ENCODE measurements around the gene CES5A. TPM values are rescaled to one million over a fixed set of nuclear protein-coding genes. Genes with fewer than 3 reads are reported as not detected.
A peak's percentile ranks its signal among the peaks of the same experiment; 100 is the strongest.
"Not testable (repeated sequence)": the region's sequence is repeated elsewhere in the genome, so short reads cannot be mapped to it uniquely, and the experiment has no call there.

The CES5A gene
- total RNA-seq, 1 experiment from 2014 or later, result not detected

- no peaks in the 10 kb centered on the region for H3K27me3 ChIP-seq (ENCODE audit: control insufficient read depth, insufficient read depth, low read length)
- no peak overlapping the region for H3K4me3 ChIP-seq (ENCODE audit: insufficient read depth, low read depth, low read length)
- no peaks in the 10 kb centered on the region for H3K36me3 ChIP-seq (replicated peaks; ENCODE audit: control insufficient read depth, insufficient read depth, low read length)
- no peak for DNase-seq
These were observed 25.6 kb upstream of the CES5A start for GRCh38 chr16:55900616-55901393.

GRCh38 chr16:55899857-55900256 lies 24.7 kb upstream of the CES5A start:
- no peak overlapping the region for H3K4me3 ChIP-seq (ENCODE audit: insufficient read depth, low read depth, low read length)
- H3K27me3 ChIP-seq (ENCODE audit: control insufficient read depth, insufficient read depth, low read length), result no peaks in the 10 kb centered on the region
- no peaks in the 10 kb centered on the region for H3K36me3 ChIP-seq (replicated peaks; ENCODE audit: control insufficient read depth, insufficient read depth, low read length)
- no peak for DNase-seq

- Histone ChIP-seq H3K4me3 (ENCODE audit: insufficient read depth, low read depth, low read length) (no peak overlapping the region), H3K27me3 (ENCODE audit: control insufficient read depth, insufficient read depth, low read length) (no peaks in the 10 kb centered on the region), H3K36me3 (replicated peaks; ENCODE audit: control insufficient read depth, insufficient read depth, low read length) (no peaks in the 10 kb centered on the region)
- no peak for DNase-seq
These were observed 23.4 kb upstream of the CES5A start for GRCh38 chr16:55898592-55898991.

DNA sequence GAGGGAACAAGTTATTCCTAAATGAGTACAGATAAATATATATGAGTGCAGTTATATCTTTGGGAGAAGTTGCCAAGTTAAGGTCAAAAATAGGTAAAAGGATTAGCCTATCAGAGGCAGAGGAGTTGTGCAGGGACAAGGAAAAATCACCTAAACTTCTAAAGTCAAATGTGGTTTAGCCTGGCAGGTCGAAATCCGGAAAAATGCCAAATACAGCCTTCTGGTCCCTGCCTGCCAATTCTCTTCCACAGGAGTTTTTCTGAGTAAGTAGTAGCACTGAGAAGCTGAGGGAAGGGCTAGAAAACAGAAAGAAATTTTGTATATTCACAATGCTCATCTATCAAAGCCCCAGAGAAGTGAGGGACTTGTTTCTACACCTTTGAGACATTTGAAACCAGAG lies 17.6 kb upstream of the CES5A start:
- no peak for DNase-seq
- no peaks in the 10 kb centered on the region for H3K36me3 ChIP-seq (replicated peaks; ENCODE audit: control insufficient read depth, insufficient read depth, low read length)
- H3K4me3 ChIP-seq (ENCODE audit: insufficient read depth, low read depth, low read length), result no peak overlapping the region
- H3K27me3 ChIP-seq (ENCODE audit: control insufficient read depth, insufficient read depth, low read length), result no peaks in the 10 kb centered on the region

DNA sequence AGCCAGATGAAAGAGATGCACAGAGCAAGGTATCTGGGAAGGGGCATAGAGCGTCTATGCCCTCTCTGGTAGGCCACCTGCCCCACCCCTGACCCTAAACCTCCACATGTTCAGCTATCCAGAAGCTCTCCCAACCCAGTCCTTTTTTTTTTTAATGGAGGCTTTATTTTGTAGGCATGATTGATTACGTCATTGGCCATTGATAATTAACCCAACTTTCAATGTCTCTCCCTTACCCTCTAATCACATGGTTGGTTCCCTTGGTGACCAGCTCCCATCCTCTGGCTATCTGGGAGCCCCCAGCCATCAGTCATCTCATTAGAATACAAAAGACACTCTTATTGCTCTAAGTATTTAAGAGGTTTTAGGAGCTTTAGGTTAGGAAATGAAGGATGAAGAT lies 14.3 kb upstream of the CES5A start:
- H3K27me3 ChIP-seq (ENCODE audit: control insufficient read depth, insufficient read depth, low read length), result no peaks in the 10 kb centered on the region
- H3K4me3 ChIP-seq (ENCODE audit: insufficient read depth, low read depth, low read length), result no peak overlapping the region
- no peaks in the 10 kb centered on the region for H3K36me3 ChIP-seq (replicated peaks; ENCODE audit: control insufficient read depth, insufficient read depth, low read length)
- DNase-seq, result no peak

DNA sequence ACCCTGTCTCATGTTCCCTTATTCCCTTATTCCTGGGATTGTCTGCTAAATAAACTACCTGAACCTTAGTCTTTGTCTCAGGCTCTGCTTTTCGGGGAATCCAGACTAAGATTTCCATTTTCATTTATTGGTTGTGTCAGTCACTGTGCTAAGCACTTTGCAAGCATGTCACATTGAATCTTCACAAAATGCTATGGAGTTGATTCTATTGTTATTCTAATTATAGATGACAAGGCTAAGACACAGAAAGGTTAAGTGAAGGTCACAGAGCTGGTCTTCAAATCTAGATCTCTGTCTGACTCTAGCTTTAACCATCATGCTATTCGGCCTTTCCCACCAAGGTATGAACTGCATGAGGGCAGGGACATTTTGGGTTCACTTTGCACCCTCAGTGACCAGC lies 13.4 kb upstream of the CES5A start:
- H3K27me3 ChIP-seq (ENCODE audit: control insufficient read depth, insufficient read depth, low read length), result no peaks in the 10 kb centered on the region
- H3K4me3 ChIP-seq (ENCODE audit: insufficient read depth, low read depth, low read length), result no peak overlapping the region
- DNase-seq, result no peak
- H3K36me3 ChIP-seq (replicated peaks; ENCODE audit: control insufficient read depth, insufficient read depth, low read length), result no peaks in the 10 kb centered on the region

DNA sequence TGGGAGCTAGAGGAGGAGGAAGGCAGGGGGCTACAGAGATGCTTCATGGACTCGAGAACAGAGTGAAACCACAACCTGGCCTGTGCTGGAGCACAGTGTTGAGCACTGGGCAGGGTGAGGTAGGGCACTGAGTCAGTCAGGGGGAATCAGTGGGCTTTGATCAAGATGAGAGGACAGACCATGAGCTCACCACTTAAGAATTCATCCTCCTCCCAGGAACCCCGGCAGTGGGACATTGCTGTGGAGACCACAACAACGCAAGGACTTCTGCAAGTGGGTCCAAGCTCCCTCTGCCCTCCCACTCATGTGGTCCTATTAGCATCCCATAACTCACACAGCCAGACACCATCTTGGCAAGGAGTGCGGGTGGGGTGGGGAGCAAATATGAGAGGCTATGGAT lies 1.7 kb upstream of the CES5A start:
- Histone ChIP-seq H3K27me3 (ENCODE audit: control insufficient read depth, insufficient read depth, low read length) (no peaks in the 10 kb centered on the region), H3K4me3 (ENCODE audit: insufficient read depth, low read depth, low read length) (no peak overlapping the region), H3K36me3 (replicated peaks; ENCODE audit: control insufficient read depth, insufficient read depth, low read length) (no peaks in the 10 kb centered on the region)
- peak; percentile 13 for DNase-seq

GRCh38 chr16:55873122-55873521 lies 2.1 kb downstream of the CES5A start:
- Histone ChIP-seq H3K27me3 (ENCODE audit: control insufficient read depth, insufficient read depth, low read length) (no peaks in the 10 kb centered on the region), H3K36me3 (replicated peaks; ENCODE audit: control insufficient read depth, insufficient read depth, low read length) (no peaks in the 10 kb centered on the region), H3K4me3 (ENCODE audit: insufficient read depth, low read depth, low read length) (no peak overlapping the region)
- DNase-seq, result no peak

GRCh38 chr16:55872130-55872529 lies 3.0 kb downstream of the CES5A start:
- H3K4me3 ChIP-seq (ENCODE audit: insufficient read depth, low read depth, low read length), result no peak overlapping the region
- DNase-seq, result no peak
- H3K36me3 ChIP-seq (replicated peaks; ENCODE audit: control insufficient read depth, insufficient read depth, low read length), result no peaks in the 10 kb centered on the region
- no peaks in the 10 kb centered on the region for H3K27me3 ChIP-seq (ENCODE audit: control insufficient read depth, insufficient read depth, low read length)

- H3K36me3 ChIP-seq (replicated peaks; ENCODE audit: control insufficient read depth, insufficient read depth, low read length), result no peaks in the 10 kb centered on the region
- no peak for DNase-seq
- H3K27me3 ChIP-seq (ENCODE audit: control insufficient read depth, insufficient read depth, low read length), result no peaks in the 10 kb centered on the region
- H3K4me3 ChIP-seq (ENCODE audit: insufficient read depth, low read depth, low read length), result no peak overlapping the region
These were observed 3.6 kb downstream of the CES5A start for GRCh38 chr16:55871411-55872038.

DNA sequence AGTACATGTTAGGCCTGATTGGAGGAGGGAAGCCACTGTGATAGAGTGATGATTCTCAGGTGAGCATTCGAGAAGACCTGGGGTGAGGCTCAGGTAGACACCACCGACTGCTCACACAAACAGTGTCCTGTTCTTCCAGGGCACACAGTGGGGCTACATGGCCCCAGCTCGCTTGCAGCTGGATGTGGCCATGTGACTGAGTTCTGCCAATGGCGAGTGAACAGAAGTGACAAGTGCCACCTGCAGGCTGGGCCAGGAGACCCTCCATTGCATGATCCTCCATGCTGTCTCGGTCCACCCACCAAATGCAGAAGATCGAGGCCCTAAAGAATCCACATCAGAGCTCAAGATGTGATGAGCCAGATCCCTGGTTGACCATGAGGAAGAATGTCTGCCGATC lies 6.2 kb downstream of the CES5A start:
- no peak for DNase-seq
- Histone ChIP-seq H3K27me3 (ENCODE audit: control insufficient read depth, insufficient read depth, low read length) (no peaks in the 10 kb centered on the region), H3K4me3 (ENCODE audit: insufficient read depth, low read depth, low read length) (no peak overlapping the region), H3K36me3 (replicated peaks; ENCODE audit: control insufficient read depth, insufficient read depth, low read length) (no peaks in the 10 kb centered on the region)

DNA sequence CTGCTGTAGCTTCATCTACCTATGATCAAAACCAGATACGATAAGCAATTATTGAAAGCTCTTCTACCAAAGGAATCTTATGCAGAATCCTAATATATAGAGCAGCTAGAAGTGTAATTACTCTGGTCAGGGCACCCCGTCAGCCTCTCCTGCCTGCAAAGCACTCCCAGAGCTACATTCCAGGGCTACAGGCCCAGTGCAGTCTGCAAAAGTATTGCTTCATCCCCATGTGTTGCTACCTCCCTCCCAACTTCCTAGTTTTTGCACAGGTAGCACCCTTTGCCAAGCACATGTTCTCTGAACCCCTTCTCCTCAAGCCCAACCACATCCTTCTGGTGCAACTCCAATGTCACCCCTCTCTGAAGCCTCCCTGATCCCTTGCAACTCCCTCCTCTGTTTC lies 7.0 kb downstream of the CES5A start:
- DNase-seq, result no peak
- H3K36me3 ChIP-seq (replicated peaks; ENCODE audit: control insufficient read depth, insufficient read depth, low read length), result no peaks in the 10 kb centered on the region
- no peaks in the 10 kb centered on the region for H3K27me3 ChIP-seq (ENCODE audit: control insufficient read depth, insufficient read depth, low read length)
- no peak overlapping the region for H3K4me3 ChIP-seq (ENCODE audit: insufficient read depth, low read depth, low read length)

- Histone ChIP-seq H3K27me3 (ENCODE audit: control insufficient read depth, insufficient read depth, low read length) (no peaks in the 10 kb centered on the region), H3K36me3 (replicated peaks; ENCODE audit: control insufficient read depth, insufficient read depth, low read length) (no peaks in the 10 kb centered on the region), H3K4me3 (ENCODE audit: insufficient read depth, low read depth, low read length) (no peak overlapping the region)
- no peak for DNase-seq
These were observed 13.9 kb downstream of the CES5A start for GRCh38 chr16:55861288-55861687.

DNA sequence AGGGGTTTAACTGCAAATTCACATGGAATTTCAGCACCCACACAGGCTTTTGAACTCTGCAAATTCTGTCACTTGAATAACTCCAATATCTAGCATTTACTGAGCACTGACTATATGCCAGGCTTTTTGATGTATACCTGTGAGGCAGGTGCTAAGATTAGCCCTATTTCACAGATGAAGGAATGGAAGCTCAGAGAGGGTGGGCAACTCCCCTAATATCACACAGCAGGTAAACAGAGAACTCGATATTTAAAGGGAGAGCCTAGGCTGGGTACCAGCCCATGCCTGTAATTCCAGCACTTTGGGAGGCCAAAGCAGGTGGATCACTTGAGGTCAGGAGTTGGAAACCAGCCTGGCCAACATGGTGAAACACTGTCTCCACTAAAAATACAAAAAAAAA lies 17.5 kb downstream of the CES5A start:
- H3K36me3 ChIP-seq (replicated peaks; ENCODE audit: control insufficient read depth, insufficient read depth, low read length); H3K27me3 ChIP-seq (ENCODE audit: control insufficient read depth, insufficient read depth, low read length); DNase-seq; H3K4me3 ChIP-seq (ENCODE audit: insufficient read depth, low read depth, low read length): not testable (repeated sequence)

GRCh38 chr16:55856950-55857349 lies 18.2 kb downstream of the CES5A start:
- Histone ChIP-seq H3K4me3 (ENCODE audit: insufficient read depth, low read depth, low read length) (no peak overlapping the region), H3K36me3 (replicated peaks; ENCODE audit: control insufficient read depth, insufficient read depth, low read length) (no peaks in the 10 kb centered on the region), H3K27me3 (ENCODE audit: control insufficient read depth, insufficient read depth, low read length) (no peaks in the 10 kb centered on the region)
- DNase-seq, result no peak

All from H7 (cell line).